ENCODE data around the gene TTC9B.

GRCh38 chr19:40213251-40213829 is 4.8 kb downstream of the TTC9B start:
- TF ChIP-seq CTCF (conservative IDR thresholded peaks at IDR 0.05; ENCODE audit: low read depth, low read length) (no peak), POLR2A (IDR thresholded peaks at IDR 0.05; ENCODE audit: low read depth, low read length) (no peak), SMC3 (IDR thresholded peaks at IDR 0.05; ENCODE audit: low read depth, low read length) (no peak), RAD21 (IDR thresholded peaks at IDR 0.05; ENCODE audit: low read length) (no peak)
